Activated naive CD4-positive, alpha-beta T cell treated with anti-CD3 and anti-CD28 coated beads for 36 hours (primary cell): ENCODE data around the gene ARHGAP25. TPM values are rescaled to one million over a fixed set of nuclear protein-coding genes. Genes with fewer than 3 reads are reported as not detected.

ENCODE experiments used
- CTCF ChIA-PET: fragments of 350-600 bp; sonication (Branson Sonifier 250); formaldehyde crosslinking; loops from one replicate; lab custom pipeline; 2021; ENCODE audit warnings: antibody characterized with exemption; lab: Charles Lee
- DNase-seq: peaks from one replicate; pipeline ENCODE4 v3.0.0-alpha.2; 2020
- H3K27ac Mint-ChIP-seq: one replicate; pipeline ENCODE4 v1.8.0; 2021; ENCODE audit warnings: mild to moderate bottlenecking, mixed read lengths
- H3K27me3 Mint-ChIP-seq: one replicate; pipeline ENCODE4 v1.8.0; 2021; ENCODE audit warnings: low read depth, mixed read lengths
- H3K36me3 Mint-ChIP-seq: one replicate; pipeline ENCODE4 v1.8.0; 2021; ENCODE audit warnings: low read depth, mixed read lengths
- H3K4me1 Mint-ChIP-seq: one replicate; pipeline ENCODE4 v1.8.0; 2021; ENCODE audit warnings: low read depth, mixed read lengths
- H3K4me3 Mint-ChIP-seq: one replicate; pipeline ENCODE4 v1.8.0; 2021; ENCODE audit warnings: mild to moderate bottlenecking, moderate library complexity, mixed read lengths
- H3K9me3 Mint-ChIP-seq: one replicate; pipeline ENCODE4 v1.8.0; 2021; ENCODE audit warnings: mixed read lengths
- intact Hi-C: fragments of 100-400 bp; cut with micrococcal nuclease; formaldehyde crosslinking; loops from one replicate; pipeline ENCODE4 v1.15.1; 2023
- total RNA-seq, 2 experiments: library from RNA; stranded (reverse); gene quantifications; one replicate each; pipeline ENCODE4 v1.2.3, GENCODE V29; 2021

Gene ARHGAP25
- total RNA-seq, 2 experiments from 2014 or later, result 43.0 to 46.7 TPM

- no peak overlapping the region for H3K4me3 Mint-ChIP-seq
- H3K27ac Mint-ChIP-seq, result no peak overlapping the region
- CTCF ChIA-PET, result interaction anchor here (5.1 kb wide), 1 partner anchor 218 kb away, joined by 71 read pairs; no protein-coding TSS in a partner anchor
- DNase-seq, result no peak
- intact Hi-C loops, result no loop called here
- no peaks in the 10 kb centered on the region for H3K36me3 Mint-ChIP-seq
- H3K27me3 Mint-ChIP-seq, result no peaks in the 10 kb centered on the region
- H3K4me1 Mint-ChIP-seq, result peaks cover 15% of the 10 kb centered on the region
- no peaks in the 10 kb centered on the region for H3K9me3 Mint-ChIP-seq
Observed at GRCh38 chr2:68706637-68707036, 28.0 kb upstream of the ARHGAP25 start.

- Mint-ChIP-seq H3K4me1 (peaks cover 15% of the 10 kb centered on the region), H3K4me3 (no peak overlapping the region), H3K27ac (no peak overlapping the region), H3K36me3 (no peaks in the 10 kb centered on the region), H3K27me3 (no peaks in the 10 kb centered on the region), H3K9me3 (no peaks in the 10 kb centered on the region)
- intact Hi-C loops, result loop anchor here (1.0 kb wide), 4 partner anchors 43 to 217 kb away; no protein-coding TSS in a partner anchor
- CTCF ChIA-PET, result interaction anchor here (0.7 to 5.3 kb wide), 51 partner anchors 8 to 334 kb away, joined by 3 to 71 read pairs (median 6); partner anchors contain the start of gene ARHGAP25
- no peak for DNase-seq
Observed at GRCh38 chr2:68708629-68709028, 26.0 kb upstream of the ARHGAP25 start.

- peak; percentile 34 for DNase-seq
- CTCF ChIA-PET, result interaction anchor here (0.6 to 5.3 kb wide), 57 partner anchors 8 to 335 kb away, joined by 3 to 71 read pairs (median 6); partner anchors contain the start of genes APLF, ARHGAP25 and FBXO48
- Mint-ChIP-seq H3K4me1 (peaks cover 20% of the 10 kb centered on the region), H3K4me3 (no peak overlapping the region), H3K27me3 (no peaks in the 10 kb centered on the region), H3K9me3 (no peaks in the 10 kb centered on the region), H3K36me3 (no peaks in the 10 kb centered on the region), H3K27ac (no peak overlapping the region)
- intact Hi-C loops, result loop anchor here (1.0 kb wide), 4 partner anchors 42 to 216 kb away; no protein-coding TSS in a partner anchor
Observed at GRCh38 chr2:68709421-68709911, 25.1 kb upstream of the ARHGAP25 start.

GRCh38 chr2:68710336-68710735 is 24.3 kb upstream of the ARHGAP25 start:
- DNase-seq, result no peak
- Mint-ChIP-seq H3K4me1 (peaks cover 29% of the 10 kb centered on the region), H3K27me3 (no peaks in the 10 kb centered on the region), H3K27ac (no peak overlapping the region), H3K36me3 (no peaks in the 10 kb centered on the region), H3K4me3 (no peak overlapping the region), H3K9me3 (no peaks in the 10 kb centered on the region)
- CTCF ChIA-PET, result interaction anchor here (0.6 to 5.3 kb wide), 19 partner anchors 9 to 595 kb away, joined by 3 to 71 read pairs (median 6); partner anchors contain the start of gene ARHGAP25
- intact Hi-C loops, result no loop called here

GRCh38 chr2:68710756-68711155 is 23.9 kb upstream of the ARHGAP25 start:
- H3K36me3 Mint-ChIP-seq, result no peaks in the 10 kb centered on the region
- no peak for DNase-seq
- no peaks in the 10 kb centered on the region for H3K9me3 Mint-ChIP-seq
- CTCF ChIA-PET, result interaction anchor here (0.6 to 5.3 kb wide), 19 partner anchors 9 to 595 kb away, joined by 3 to 71 read pairs (median 5); partner anchors contain the start of gene ARHGAP25
- peaks cover 33% of the 10 kb centered on the region for H3K4me1 Mint-ChIP-seq
- H3K27me3 Mint-ChIP-seq, result no peaks in the 10 kb centered on the region
- H3K27ac Mint-ChIP-seq, result no peak overlapping the region
- intact Hi-C loops, result no loop called here
- no peak overlapping the region for H3K4me3 Mint-ChIP-seq

- H3K4me1 Mint-ChIP-seq, result peaks cover 68% of the 10 kb centered on the region
- no peak overlapping the region for H3K4me3 Mint-ChIP-seq
- CTCF ChIA-PET, result interaction anchor here (1.1 to 5.8 kb wide), 5 partner anchors 13 to 195 kb away, joined by 3 to 43 read pairs (median 6); partner anchors contain the start of gene ARHGAP25
- H3K27ac Mint-ChIP-seq, result peak overlapping the region; percentile 83
- peak; percentile 85 for DNase-seq
- intact Hi-C loops, result loop anchor here (1.0 to 5.0 kb wide), 2 partner anchors 227 to 463 kb away; partner anchors contain the start of gene PPP3R1
- H3K27me3 Mint-ChIP-seq, result no peaks in the 10 kb centered on the region
- H3K36me3 Mint-ChIP-seq, result no peaks in the 10 kb centered on the region
- no peaks in the 10 kb centered on the region for H3K9me3 Mint-ChIP-seq
Observed at GRCh38 chr2:68714866-68715265, 19.7 kb upstream of the ARHGAP25 start.

GRCh38 chr2:68715353-68716041 is 19.1 kb upstream of the ARHGAP25 start:
- intact Hi-C loops, result loop anchor here (1.0 to 5.0 kb wide), 3 partner anchors 53 to 463 kb away; partner anchors contain the start of gene PPP3R1
- Mint-ChIP-seq H3K27me3 (no peaks in the 10 kb centered on the region), H3K9me3 (no peaks in the 10 kb centered on the region), H3K27ac (peak overlapping the region; percentile 83), H3K36me3 (no peaks in the 10 kb centered on the region), H3K4me3 (no peak overlapping the region), H3K4me1 (peaks cover 73% of the 10 kb centered on the region)
- CTCF ChIA-PET, result interaction anchor here (0.8 to 5.8 kb wide), 11 partner anchors 12 to 251 kb away, joined by 3 to 43 read pairs (median 9); partner anchors contain the start of gene ARHGAP25
- DNase-seq, result peak; percentile 72

GRCh38 chr2:68716604-68717304 is 17.9 kb upstream of the ARHGAP25 start:
- Mint-ChIP-seq H3K27me3 (no peaks in the 10 kb centered on the region), H3K4me3 (no peak overlapping the region), H3K27ac (peak overlapping the region; percentile 83), H3K36me3 (no peaks in the 10 kb centered on the region), H3K9me3 (no peaks in the 10 kb centered on the region), H3K4me1 (peaks cover 78% of the 10 kb centered on the region)
- CTCF ChIA-PET, result interaction anchor here (0.7 to 5.8 kb wide), 13 partner anchors 8 to 252 kb away, joined by 3 to 43 read pairs (median 9); partner anchors contain the start of gene ARHGAP25
- no peak for DNase-seq
- intact Hi-C loops, result loop anchor here (1.0 to 5.0 kb wide), 13 partner anchors 11 to 464 kb away; partner anchors contain the start of genes APLF, ARHGAP25, FBXO48 and PPP3R1

- peak; percentile 84 for DNase-seq
- CTCF ChIA-PET, result interaction anchor here (1.1 to 5.8 kb wide), 9 partner anchors 8 to 190 kb away, joined by 3 to 43 read pairs (median 16); partner anchors contain the start of gene ARHGAP25
- Mint-ChIP-seq H3K9me3 (no peaks in the 10 kb centered on the region), H3K4me1 (peaks cover 83% of the 10 kb centered on the region), H3K27me3 (no peaks in the 10 kb centered on the region), H3K27ac (peak overlapping the region; percentile 83), H3K4me3 (no peak overlapping the region), H3K36me3 (no peaks in the 10 kb centered on the region)
- intact Hi-C loops, result loop anchor here (1.0 to 5.0 kb wide), 13 partner anchors 10 to 465 kb away; partner anchors contain the start of genes APLF, ARHGAP25, FBXO48 and PPP3R1
Observed at GRCh38 chr2:68717305-68717661, 17.3 kb upstream of the ARHGAP25 start.

GRCh38 chr2:68719912-68720311 is 14.7 kb upstream of the ARHGAP25 start:
- Mint-ChIP-seq H3K27ac (peak overlapping the region; percentile 87), H3K27me3 (no peaks in the 10 kb centered on the region), H3K36me3 (no peaks in the 10 kb centered on the region), H3K4me1 (peaks cover 86% of the 10 kb centered on the region), H3K4me3 (no peak overlapping the region), H3K9me3 (no peaks in the 10 kb centered on the region)
- DNase-seq, result peak; percentile 48
- CTCF ChIA-PET, result interaction anchor here (1.0 to 4.7 kb wide), 5 partner anchors 10 to 32 kb away, joined by 3 to 31 read pairs (median 19); partner anchors contain the start of gene ARHGAP25
- intact Hi-C loops, result loop anchor here (5.0 kb wide), 1 partner anchor 468 kb away; the partner anchor contains the start of gene PPP3R1

- H3K4me3 Mint-ChIP-seq, result no peak overlapping the region
- peak overlapping the region; percentile 87 for H3K27ac Mint-ChIP-seq
- no peaks in the 10 kb centered on the region for H3K9me3 Mint-ChIP-seq
- intact Hi-C loops, result no loop called here
- no peaks in the 10 kb centered on the region for H3K27me3 Mint-ChIP-seq
- CTCF ChIA-PET, result interaction anchor here (0.6 to 4.7 kb wide), 11 partner anchors 11 to 257 kb away, joined by 3 to 31 read pairs (median 6); partner anchors contain the start of gene ARHGAP25
- H3K4me1 Mint-ChIP-seq, result peaks cover 82% of the 10 kb centered on the region
- H3K36me3 Mint-ChIP-seq, result no peaks in the 10 kb centered on the region
- no peak for DNase-seq
Observed at GRCh38 chr2:68720665-68721064, 13.9 kb upstream of the ARHGAP25 start.
